ENCODE results near the gene PPP4R4. TPM values are rescaled to one million over a fixed set of nuclear protein-coding genes. Genes with fewer than 3 reads are reported as not detected.

Gene PPP4R4
- total and polyA plus RNA-seq, 2 of the 4 experiments (the other 2 are of a cell fraction), result 0.17 to 0.36 TPM

DNA sequence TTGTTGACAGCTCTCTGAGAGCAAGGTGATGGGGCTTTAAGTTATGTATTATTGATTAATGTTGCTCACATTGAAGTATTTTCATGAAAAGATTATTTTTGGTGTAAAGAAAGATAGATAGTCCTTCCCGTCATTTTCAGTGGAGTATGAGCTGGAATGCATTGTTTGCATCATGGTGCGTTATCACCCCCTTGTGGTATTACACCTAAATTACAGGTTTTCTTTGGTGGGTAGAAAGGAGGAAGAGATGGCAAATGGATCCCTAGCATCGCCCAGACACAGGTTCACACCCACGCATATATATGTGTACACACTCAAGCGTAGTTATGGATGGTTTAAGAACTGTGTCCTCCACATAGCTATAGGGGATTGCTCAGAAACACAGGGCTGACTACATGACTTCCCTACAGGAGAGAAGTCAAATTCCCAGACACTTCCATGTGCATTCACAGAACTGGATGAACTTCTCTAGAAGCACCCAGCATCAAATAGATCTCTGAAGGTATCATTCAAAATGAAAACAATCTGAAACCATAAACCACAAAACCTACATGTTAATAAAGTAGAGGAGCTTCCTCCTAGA is 133.4 kb downstream of the PPP4R4 start:
- H3K9ac ChIP-seq (ENCODE audit: low read depth, low read length), result no peak overlapping the region
- H3K4me3 ChIP-seq (ENCODE audit: insufficient read depth, low read depth, low read length), result no peak overlapping the region
- no peak overlapping the region for H4K8ac ChIP-seq (ENCODE audit: low read depth in 2 of 2, low read length in 2 of 2)
- H2BK5ac ChIP-seq (ENCODE audit: low read depth, low read length, poor library complexity, severe bottlenecking), result no peak overlapping the region
- no peak overlapping the region for H3K56ac ChIP-seq (ENCODE audit: extremely low read depth, insufficient read depth, low read length)
- no peaks in the 10 kb centered on the region for H3K9me1 ChIP-seq (ENCODE audit: insufficient read depth, low read length)
- no peaks in the 10 kb centered on the region for H3K27me3 ChIP-seq (ENCODE audit: control insufficient read depth, insufficient read depth, low read length)
- dilution Hi-C loops (cut with HindIII; ENCODE audit: low sequenced_read_pairs, unreplicated experiment), result no loop called here
- H4K20me1 ChIP-seq (ENCODE audit: insufficient read depth, low read length), result no peaks in the 10 kb centered on the region
- H2AFZ ChIP-seq (replicated peaks; ENCODE audit: low read length, poor library complexity), result no peak overlapping the region
- no peak overlapping the region for H4K5ac ChIP-seq (ENCODE audit: low read depth, low read length)
- WGBS, 2 experiments (ENCODE audit: extremely low coverage in 2 of 2, insufficient read length in 1 of 2), result no CpG with 5 or more reads among the region's 5 CpGs
- intact Hi-C loops (cut with micrococcal nuclease), result no loop called here
- CTCF ChIA-PET, result no interaction called here
- no peak overlapping the region for H2AK5ac ChIP-seq (ENCODE audit: low read depth, low read length)
- H4K91ac ChIP-seq (ENCODE audit: insufficient read depth, low read depth, low read length), result no peak overlapping the region
- H3K36me3 ChIP-seq (ENCODE audit: control insufficient read depth, insufficient read depth, low read length), result no peaks in the 10 kb centered on the region
- H3K27ac ChIP-seq (ENCODE audit: insufficient read depth, low read length), result no peak overlapping the region
- H3K4me1 ChIP-seq (ENCODE audit: control insufficient read depth, insufficient read depth, low read length), result no peaks in the 10 kb centered on the region
- no peak overlapping the region for H2BK15ac ChIP-seq (ENCODE audit: low read depth, low read length)
- no peak overlapping the region for H3K18ac ChIP-seq (ENCODE audit: low read depth, low read length)
- BruUV-seq (replicated peaks), result no TSS peak
- POLR2A ChIA-PET (ENCODE audit: unreplicated experiment), result no interaction called here
- H3K9me3 ChIP-seq (ENCODE audit: control insufficient read depth, insufficient read depth, low read length), result peaks cover 10% of the 10 kb centered on the region
- no peaks in the 10 kb centered on the region for H3K79me1 ChIP-seq (ENCODE audit: low read depth in 1 of 2, low read length in 2 of 2)
- H2AK9ac ChIP-seq (replicated peaks; ENCODE audit: low read depth, low read length, poor library complexity), result no peak overlapping the region
- DNase-seq (no peak), ATAC-seq (ENCODE audit: low read depth) (no peak)
- H3K4me2 ChIP-seq (ENCODE audit: low read depth, low read length), result no peak overlapping the region
- H3K14ac ChIP-seq (replicated peaks; ENCODE audit: low read depth, low read length), result no peak overlapping the region
- no peak overlapping the region for H2BK120ac ChIP-seq (ENCODE audit: low read depth, low read length)
- H3K4ac ChIP-seq (ENCODE audit: low read depth, low read length), result no peak overlapping the region
- TF ChIP-seq POLR2A (IDR thresholded peaks at IDR 0.05; ENCODE audit: low read depth, low read length) (no peak), RFX5 (IDR thresholded peaks at IDR 0.05; ENCODE audit: low read depth, low read length) (no peak), NFE2L2 (IDR thresholded peaks at IDR 0.05; ENCODE audit: low read depth, low read length) (no peak), RAD21 (IDR thresholded peaks at IDR 0.05; ENCODE audit: low read length) (0 out of 2 replicates have a peak, but pooled peaks have one; percentile 7), RCOR1 (IDR thresholded peaks at IDR 0.05; ENCODE audit: insufficient replicate concordance, low read length) (no peak), FOS (IDR thresholded peaks at IDR 0.05; ENCODE audit: low read depth, low read length) (no peak)
- TF ChIP-seq, protein P1, sequence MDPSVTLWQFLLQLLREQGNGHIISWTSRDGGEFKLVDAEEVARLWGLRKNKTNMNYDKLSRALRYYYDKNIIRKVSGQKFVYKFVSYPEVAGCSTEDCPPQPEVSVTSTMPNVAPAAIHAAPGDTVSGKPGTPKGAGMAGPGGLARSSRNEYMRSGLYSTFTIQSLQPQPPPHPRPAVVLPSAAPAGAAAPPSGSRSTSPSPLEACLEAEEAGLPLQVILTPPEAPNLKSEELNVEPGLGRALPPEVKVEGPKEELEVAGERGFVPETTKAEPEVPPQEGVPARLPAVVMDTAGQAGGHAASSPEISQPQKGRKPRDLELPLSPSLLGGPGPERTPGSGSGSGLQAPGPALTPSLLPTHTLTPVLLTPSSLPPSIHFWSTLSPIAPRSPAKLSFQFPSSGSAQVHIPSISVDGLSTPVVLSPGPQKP (IDR thresholded peaks at IDR 0.05; ENCODE audit: borderline replicate concordance, low read depth, low read length), result no peak
- TF ChIP-seq, protein P2, sequence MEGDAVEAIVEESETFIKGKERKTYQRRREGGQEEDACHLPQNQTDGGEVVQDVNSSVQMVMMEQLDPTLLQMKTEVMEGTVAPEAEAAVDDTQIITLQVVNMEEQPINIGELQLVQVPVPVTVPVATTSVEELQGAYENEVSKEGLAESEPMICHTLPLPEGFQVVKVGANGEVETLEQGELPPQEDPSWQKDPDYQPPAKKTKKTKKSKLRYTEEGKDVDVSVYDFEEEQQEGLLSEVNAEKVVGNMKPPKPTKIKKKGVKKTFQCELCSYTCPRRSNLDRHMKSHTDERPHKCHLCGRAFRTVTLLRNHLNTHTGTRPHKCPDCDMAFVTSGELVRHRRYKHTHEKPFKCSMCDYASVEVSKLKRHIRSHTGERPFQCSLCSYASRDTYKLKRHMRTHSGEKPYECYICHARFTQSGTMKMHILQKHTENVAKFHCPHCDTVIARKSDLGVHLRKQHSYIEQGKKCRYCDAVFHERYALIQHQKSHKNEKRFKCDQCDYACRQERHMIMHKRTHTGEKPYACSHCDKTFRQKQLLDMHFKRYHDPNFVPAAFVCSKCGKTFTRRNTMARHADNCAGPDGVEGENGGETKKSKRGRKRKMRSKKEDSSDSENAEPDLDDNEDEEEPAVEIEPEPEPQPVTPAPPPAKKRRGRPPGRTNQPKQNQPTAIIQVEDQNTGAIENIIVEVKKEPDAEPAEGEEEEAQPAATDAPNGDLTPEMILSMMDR (conservative IDR thresholded peaks at IDR 0.05; ENCODE audit: low read depth, low read length), result 0 out of 2 replicates have a peak, but pooled peaks have one; percentile 12
- no peak overlapping the region for H2BK20ac ChIP-seq (ENCODE audit: low read depth, low read length)
- H3K23ac ChIP-seq (ENCODE audit: low read depth, low read length), result no peak overlapping the region
- in situ Hi-C loops (cut with MboI; ENCODE audit: low sequenced_read_pairs), result no loop called here

Data from IMR-90 (cell line).